Fibroblast of villous mesenchyme (primary cell): ENCODE results near the gene HERC4. TPM values are rescaled to one million over a fixed set of nuclear protein-coding genes. Genes with fewer than 3 reads are reported as not detected.
"Not testable (repeated sequence)": the region's sequence is repeated elsewhere in the genome, so short reads cannot be mapped to it uniquely, and the experiment has no call there.

Experiments
- DNase-seq: peaks from one replicate; pipeline ENCODE4 v3.0.0-alpha.2; 2010; ENCODE audit warnings: low read depth
- H3K4me3 ChIP-seq: 2 replicates; pipeline ENCODE4 v1.5.1; 2011; ENCODE audit warnings: low read depth, mild to moderate bottlenecking, low read length
- CTCF ChIP-seq: IDR thresholded peaks from 2 replicates; pipeline ENCODE4 v1.5.1; 2012; ENCODE audit warnings: low read depth, mild to moderate bottlenecking, low read length; ENCODE audit not compliant: insufficient read depth
- total RNA-seq: library from RNA; depleted of rRNA; stranded (reverse); fragments of >200 nt; gene quantifications from 2 replicates; pipeline ENCODE4 v1.2.3, GENCODE V29; 2012

Gene HERC4
- total RNA-seq, 1 donor, result 225 TPM

GRCh38 chr10:67975871-67976270, 99.2 kb downstream of the HERC4 start:
- no peak for DNase-seq

GRCh38 chr10:67971311-67971710, 103.8 kb downstream of the HERC4 start:
- H3K4me3 ChIP-seq, result no peak overlapping the region
- DNase-seq, result no peak
- no peak for TF ChIP-seq CTCF

More at GRCh38 chr10:67975871-67976270, 99.2 kb downstream of the HERC4 start:
- no peak overlapping the region for H3K4me3 ChIP-seq
- no peak for TF ChIP-seq CTCF

- no peak overlapping the region for H3K4me3 ChIP-seq
- TF ChIP-seq CTCF, result no peak
- no peak for DNase-seq
Observed at GRCh38 chr10:67969875-67970274, 105.2 kb downstream of the HERC4 start.

- DNase-seq, H3K4me3 ChIP-seq: not testable (repeated sequence)
Observed at GRCh38 chr10:67966035-67966434, 109.0 kb downstream of the HERC4 start.

GRCh38 chr10:67965456-67965855, 109.6 kb downstream of the HERC4 start:
- no peak for TF ChIP-seq CTCF
- no peak overlapping the region for H3K4me3 ChIP-seq
- no peak for DNase-seq

- no peak for TF ChIP-seq CTCF
- no peak for DNase-seq
- H3K4me3 ChIP-seq, result no peak overlapping the region
Observed at GRCh38 chr10:67959839-67960476, 115.1 kb downstream of the HERC4 start.

- no peak for TF ChIP-seq CTCF
- no peak for DNase-seq
Observed at GRCh38 chr10:67955614-67956013, 119.5 kb downstream of the HERC4 start.

More at GRCh38 chr10:67955614-67956013, 119.5 kb downstream of the HERC4 start:
- H3K4me3 ChIP-seq, result no peak overlapping the region
